Fibroblast of peridontal ligament (primary cell): Measurements from ENCODE around the gene NAV2.

Experiments used
- DNase-seq: peaks from one replicate; pipeline ENCODE4 v3.0.0-alpha.2; 2010; ENCODE audit errors: extremely low read depth

The NAV2 gene, protein sequence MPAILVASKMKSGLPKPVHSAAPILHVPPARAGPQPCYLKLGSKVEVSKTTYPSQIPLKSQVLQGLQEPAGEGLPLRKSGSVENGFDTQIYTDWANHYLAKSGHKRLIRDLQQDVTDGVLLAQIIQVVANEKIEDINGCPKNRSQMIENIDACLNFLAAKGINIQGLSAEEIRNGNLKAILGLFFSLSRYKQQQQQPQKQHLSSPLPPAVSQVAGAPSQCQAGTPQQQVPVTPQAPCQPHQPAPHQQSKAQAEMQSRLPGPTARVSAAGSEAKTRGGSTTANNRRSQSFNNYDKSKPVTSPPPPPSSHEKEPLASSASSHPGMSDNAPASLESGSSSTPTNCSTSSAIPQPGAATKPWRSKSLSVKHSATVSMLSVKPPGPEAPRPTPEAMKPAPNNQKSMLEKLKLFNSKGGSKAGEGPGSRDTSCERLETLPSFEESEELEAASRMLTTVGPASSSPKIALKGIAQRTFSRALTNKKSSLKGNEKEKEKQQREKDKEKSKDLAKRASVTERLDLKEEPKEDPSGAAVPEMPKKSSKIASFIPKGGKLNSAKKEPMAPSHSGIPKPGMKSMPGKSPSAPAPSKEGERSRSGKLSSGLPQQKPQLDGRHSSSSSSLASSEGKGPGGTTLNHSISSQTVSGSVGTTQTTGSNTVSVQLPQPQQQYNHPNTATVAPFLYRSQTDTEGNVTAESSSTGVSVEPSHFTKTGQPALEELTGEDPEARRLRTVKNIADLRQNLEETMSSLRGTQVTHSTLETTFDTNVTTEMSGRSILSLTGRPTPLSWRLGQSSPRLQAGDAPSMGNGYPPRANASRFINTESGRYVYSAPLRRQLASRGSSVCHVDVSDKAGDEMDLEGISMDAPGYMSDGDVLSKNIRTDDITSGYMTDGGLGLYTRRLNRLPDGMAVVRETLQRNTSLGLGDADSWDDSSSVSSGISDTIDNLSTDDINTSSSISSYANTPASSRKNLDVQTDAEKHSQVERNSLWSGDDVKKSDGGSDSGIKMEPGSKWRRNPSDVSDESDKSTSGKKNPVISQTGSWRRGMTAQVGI (N-terminal part only)

DNA sequence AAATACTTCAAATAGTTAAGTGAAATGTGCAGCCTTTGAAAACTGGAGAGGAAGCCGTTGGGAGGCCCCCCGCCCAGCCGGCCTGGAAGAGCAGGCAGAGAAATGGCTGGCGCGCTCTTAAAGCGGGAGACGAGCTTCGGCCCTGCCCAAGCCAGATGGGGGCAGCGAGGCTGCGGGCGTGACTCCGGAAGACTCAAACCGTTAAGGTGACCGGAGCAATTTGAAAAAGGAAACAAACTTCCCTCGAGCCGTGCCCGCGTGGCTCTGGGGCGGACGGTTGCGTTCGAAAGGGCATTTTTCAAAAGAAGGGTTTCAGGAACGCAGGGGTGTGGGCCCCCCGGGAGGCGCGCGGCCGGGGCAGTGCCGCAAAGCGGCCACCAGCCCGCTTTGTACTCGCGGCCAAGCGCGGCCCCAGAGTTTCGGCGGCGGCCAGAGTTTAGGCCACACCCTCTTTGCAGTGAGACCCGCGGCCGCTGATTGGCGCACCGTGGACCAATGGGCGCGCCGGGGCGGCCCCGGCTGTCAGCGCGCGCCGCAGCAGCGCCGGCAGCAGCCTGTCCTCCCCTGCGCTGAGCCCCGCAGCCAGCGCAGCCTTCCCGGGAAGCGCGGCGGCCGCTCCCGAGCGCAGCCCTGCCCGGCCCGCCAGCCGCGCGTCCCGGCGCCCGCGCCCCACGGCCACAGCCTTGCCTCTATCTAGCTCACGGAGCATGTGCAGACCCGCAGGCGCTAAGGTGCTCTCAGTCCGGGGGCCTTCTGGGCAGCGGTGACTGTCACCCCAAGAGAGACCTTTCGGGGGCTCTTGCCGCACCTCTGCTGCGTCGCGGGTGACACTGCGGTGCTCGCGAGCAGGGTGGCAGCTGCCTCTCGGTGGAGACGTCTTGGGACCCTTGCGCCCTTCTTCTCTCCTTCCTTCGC is at the start of gene NAV2:
NAV2 (plus strand) TSS at position 557 of the 915 bp plus-strand sequence. CDS start 859 bp downstream, outside the sequence.
- peak; percentile 85 for DNase-seq

DNA sequence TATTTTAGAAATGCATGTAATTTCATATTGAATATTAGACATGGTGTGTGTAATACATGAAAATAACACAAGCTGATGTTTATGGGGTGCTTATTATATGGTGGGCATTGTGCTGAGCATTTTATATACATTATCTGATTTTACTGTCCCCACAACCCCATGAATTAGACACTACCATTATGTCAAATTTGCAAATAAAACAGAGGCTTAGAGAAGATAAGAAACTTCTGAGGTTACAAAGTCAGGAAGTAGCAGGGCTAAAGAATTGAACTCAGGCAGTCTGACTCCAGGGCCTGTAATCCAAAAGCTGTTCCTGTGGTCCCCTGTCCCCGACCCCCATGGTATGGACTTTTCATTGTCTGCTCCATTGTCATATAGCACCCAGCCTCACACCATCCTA is 49.4 kb upstream of the NAV2 start:
- no peak for DNase-seq

GRCh38 chr11:19664886-19665548 is 47.6 kb upstream of the NAV2 start:
- peak; percentile 37 for DNase-seq

GRCh38 chr11:19666951-19667350 is 45.7 kb upstream of the NAV2 start:
- DNase-seq, result no peak

GRCh38 chr11:19669511-19669910 is 43.1 kb upstream of the NAV2 start:
- DNase-seq, result no peak

DNA sequence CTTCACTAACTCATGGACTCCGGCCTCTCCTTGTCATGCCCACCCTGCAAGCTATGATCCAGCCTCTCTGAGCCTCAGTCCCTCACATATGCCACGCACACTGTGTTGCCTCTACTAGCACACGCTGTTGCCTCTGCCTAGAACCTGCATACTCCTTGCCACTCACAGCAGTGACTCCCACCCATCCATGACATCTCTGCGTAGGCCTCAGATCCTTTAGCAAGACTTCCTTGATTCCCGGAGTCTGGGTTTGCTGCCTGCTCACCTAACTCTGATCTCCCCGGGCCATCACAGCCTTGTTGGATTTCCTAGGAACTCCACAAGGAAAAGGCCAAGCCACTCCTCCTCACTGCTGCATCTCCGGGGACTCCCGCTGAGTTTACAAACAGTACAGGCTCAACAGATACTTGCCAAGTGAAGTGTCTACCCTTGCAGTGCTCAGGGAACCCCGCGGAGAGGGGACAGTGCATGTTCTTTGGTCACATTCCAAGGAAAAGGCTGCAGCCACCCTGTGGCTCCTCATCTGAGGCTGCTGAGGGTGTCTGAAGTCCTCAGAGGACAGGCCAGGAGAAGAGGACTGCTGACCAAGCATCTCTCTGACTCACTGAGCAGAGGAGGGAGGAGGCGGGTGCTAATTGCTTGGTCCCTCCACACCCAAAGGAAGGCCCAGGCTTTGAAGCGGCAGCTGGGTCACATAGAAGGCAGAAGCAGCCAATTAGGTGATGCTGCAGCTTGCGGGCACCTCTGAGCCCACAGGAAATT is 42.4 kb upstream of the NAV2 start:
- peak; percentile 44 for DNase-seq

DNA sequence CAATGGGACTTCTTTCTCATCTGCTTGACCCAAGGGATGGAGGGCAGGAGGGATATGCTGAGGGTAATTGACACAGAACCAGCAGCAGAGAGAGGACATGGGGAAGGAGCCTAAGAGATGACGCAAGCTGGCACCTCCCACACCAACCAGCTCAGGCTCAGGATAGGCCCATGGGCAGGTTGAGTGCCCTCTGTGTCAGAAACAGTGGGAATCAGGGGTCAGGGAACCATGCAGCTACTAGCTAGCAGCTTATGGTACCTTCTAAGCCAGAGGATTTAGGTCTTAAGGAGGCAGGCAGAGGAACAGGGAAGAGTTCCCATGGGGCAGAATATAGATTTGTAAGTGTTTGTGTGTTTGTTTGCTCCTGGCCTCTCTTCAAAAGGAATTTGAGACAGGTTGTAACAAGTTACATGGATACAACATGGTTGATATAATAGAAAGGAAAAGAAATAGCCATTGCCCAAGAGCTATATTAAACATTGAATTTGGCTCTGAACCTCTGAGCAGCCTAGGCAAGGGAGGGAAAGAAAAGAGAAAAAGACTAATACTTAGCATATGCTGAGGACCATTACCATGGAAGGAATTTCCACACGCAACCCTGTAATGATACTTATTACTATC is 39.9 kb upstream of the NAV2 start:
- DNase-seq, result no peak

GRCh38 chr11:19673924-19674729 is 38.5 kb upstream of the NAV2 start:
- no peak for DNase-seq

- no peak for DNase-seq
These were observed 37.8 kb upstream of the NAV2 start for GRCh38 chr11:19674836-19675235.

- DNase-seq, result no peak
These were observed 37.2 kb upstream of the NAV2 start for GRCh38 chr11:19675397-19675796.

DNA sequence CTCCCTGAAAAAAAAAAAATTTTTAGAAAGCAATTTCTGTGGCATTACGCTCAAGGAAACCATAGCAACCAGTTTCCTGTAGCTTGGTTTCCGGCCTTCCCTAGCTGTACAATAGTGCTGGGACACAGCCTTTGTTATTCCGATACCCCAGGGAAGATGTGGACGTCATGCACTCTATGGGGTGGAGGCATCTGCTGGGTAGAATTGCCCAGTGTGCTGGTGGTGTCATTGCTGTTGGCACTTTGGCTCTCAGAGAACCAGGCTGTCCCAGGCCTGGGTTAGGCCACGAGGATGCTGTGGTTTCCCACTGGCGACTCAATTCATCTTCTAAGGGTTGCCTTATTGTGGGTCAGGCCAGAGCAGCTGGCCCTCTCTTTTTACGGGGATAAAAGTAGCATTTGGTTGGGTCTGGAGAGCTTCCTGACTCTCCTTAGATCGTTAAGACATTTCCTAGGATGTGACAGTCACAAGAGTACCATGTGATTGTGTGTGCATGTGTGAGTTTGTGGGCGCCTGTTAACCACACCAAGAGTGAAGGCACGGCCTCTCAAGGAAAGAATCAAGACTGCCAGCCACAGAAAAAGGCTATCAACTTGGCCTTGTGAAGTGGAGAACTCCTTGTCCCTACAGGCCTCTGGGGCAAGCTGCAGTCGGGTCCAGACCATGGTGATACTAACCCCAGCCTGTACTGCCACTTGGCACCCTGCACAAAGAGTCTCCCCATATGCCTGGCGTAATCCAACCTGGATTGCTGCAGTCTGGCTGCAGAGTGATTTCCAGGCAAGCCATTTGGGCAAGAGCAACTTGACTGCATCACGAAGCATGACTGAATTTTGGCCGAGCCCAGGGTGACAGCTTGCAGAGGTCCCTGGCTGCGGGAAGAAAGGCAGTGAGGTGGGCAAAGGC is 35.9 kb upstream of the NAV2 start:
- DNase-seq, result no peak

- peak; percentile 37 for DNase-seq
These were observed 35.1 kb upstream of the NAV2 start for GRCh38 chr11:19677381-19678080.

DNA sequence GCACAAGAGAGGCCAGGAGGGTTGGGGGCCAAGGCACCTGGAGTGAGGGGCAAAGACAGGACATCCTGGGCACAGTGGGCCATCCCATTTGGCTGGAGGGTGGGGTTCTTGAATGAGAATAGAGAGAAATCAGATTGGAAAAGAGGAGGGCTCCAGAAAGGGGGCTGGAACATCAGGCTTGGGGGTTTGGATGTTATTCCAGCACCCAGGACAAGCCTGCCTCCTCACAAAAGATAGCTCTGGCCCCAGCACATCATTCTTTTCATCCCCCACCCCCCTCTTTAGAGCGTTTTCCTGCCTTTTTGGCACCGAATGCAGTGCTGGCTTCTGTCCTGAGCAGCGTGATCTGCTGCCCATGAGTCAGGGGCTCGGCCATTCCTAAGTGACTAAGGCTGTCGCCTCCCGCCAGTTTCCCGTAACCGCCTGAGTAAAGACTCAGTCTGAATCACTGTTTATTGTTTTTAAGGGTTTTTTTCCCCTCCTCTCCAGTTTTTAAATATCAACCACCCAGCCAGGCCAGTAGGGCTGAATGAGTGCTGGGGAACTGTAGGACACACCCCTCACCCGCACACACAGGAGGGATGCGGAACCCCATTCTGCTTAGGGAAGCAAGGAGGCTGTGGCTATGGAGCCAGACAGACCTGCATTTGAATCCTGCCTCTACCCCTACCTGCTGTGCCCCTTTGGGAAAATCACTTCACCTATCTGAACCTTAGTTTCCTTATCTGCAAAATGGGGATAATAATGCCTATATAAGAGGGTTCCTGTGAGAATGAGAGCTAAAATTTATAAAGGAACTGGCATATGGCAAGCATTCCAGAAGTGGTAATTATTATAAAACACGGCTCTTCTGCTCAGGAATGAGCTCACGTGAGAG is 32.4 kb upstream of the NAV2 start:
- DNase-seq, result peak; percentile 99

DNA sequence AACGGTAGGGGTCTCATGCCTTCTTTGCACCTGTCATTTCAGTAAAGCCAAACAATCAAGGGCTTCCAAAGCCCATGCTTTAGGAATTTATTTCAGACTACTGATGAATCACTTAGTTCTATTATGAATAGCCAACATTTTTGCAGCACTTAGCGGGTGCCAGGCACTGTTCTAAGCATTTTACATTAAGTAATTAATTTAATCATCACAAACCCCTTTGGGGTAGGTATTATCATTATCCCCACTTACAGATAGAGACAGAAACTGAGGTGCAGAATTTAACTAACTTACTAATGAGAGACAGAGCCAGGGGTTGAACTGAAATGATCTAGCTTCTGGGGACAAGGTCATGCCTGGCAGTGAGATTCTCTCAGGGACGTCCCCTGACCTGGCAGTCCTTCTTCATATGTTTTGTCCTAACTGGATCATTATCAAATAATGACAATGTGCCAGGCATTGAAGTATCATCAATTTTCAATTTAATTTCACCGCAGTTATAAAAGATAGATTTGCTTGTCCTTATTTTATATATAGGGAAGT is 31.7 kb upstream of the NAV2 start:
- DNase-seq, result no peak

DNA sequence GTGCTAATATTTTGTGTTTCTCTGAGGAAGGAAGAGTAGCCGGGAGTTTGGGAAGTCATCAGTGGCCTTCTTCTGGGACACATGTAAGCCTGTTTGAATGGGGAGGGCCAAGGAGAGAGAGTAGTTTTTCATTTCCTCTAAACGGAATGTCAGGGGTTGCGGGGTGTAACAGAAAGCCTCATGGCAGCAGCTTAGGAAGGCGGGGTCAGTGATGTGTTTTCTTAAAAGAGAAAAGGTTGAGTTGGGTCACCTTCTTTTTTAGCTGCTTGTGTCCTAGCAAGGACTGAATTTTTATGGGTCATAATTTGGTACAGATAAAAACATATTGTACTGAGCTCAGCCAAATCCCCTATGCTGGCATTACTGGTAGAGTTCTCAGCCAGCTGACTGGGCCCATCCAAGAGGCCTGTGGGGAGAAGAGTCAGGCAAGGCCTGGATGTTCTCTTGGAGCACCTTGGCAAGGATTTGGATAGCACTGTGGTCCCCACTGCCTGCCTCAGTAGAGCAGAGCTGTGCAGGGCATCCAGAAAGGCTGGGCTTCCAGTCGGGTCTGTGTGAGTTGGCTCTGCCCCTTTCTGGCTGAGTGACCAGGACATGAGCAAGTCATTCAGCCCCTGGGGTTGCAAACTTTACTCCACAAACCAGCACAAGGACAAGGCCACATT is 29.4 kb upstream of the NAV2 start:
- DNase-seq, result peak; percentile 16
